Measurements from ENCODE around the gene CLDN7.
A peak's percentile ranks its signal among the peaks of the same experiment; 100 is the strongest.

The CLDN7 gene

GRCh38 chr17:7236808-7237207, 25.5 kb downstream of the CLDN7 start:
- no peak for DNase-seq (ENCODE audit: low spot score)

GRCh38 chr17:7235693-7236665, 26.3 kb downstream of the CLDN7 start:
- DNase-seq (ENCODE audit: low spot score): peak; percentile 20

- DNase-seq (ENCODE audit: low spot score): peak; percentile 94
These were observed 28.0 kb downstream of the CLDN7 start, which contains the start of gene DVL2 for GRCh38 chr17:7234083-7234951. DVL2 (minus strand) TSS chr17:7234517; CDS start chr17:7234262, 255 bp downstream.

- no peak for DNase-seq (ENCODE audit: low spot score)
These were observed 28.6 kb downstream of the CLDN7 start for GRCh38 chr17:7233701-7234082.

- DNase-seq (ENCODE audit: low spot score): no peak
These were observed 30.2 kb downstream of the CLDN7 start for GRCh38 chr17:7232114-7232513.

GRCh38 chr17:7229504-7229903, 32.8 kb downstream of the CLDN7 start:
- no peak for DNase-seq (ENCODE audit: low spot score)

GRCh38 chr17:7228920-7229319, 33.4 kb downstream of the CLDN7 start:
- DNase-seq (ENCODE audit: low spot score): no peak

GRCh38 chr17:7226721-7227710, 35.3 kb downstream of the CLDN7 start:
- DNase-seq (ENCODE audit: low spot score): no peak

GRCh38 chr17:7225711-7226331, 36.5 kb downstream of the CLDN7 start:
- no peak for DNase-seq (ENCODE audit: low spot score)

- DNase-seq (ENCODE audit: low spot score): no peak
These were observed 37.6 kb downstream of the CLDN7 start for GRCh38 chr17:7224661-7225111.

GRCh38 chr17:7224110-7224509, 38.2 kb downstream of the CLDN7 start:
- no peak for DNase-seq (ENCODE audit: low spot score)

GRCh38 chr17:7223375-7223774, 38.9 kb downstream of the CLDN7 start:
- DNase-seq (ENCODE audit: low spot score): no peak

- no peak for DNase-seq (ENCODE audit: low spot score)
These were observed 39.3 kb downstream of the CLDN7 start for GRCh38 chr17:7222972-7223292.

GRCh38 chr17:7222093-7222971, 39.9 kb downstream of the CLDN7 start:
- DNase-seq (ENCODE audit: low spot score): no peak

- no peak for DNase-seq (ENCODE audit: low spot score)
These were observed 40.8 kb downstream of the CLDN7 start for GRCh38 chr17:7221278-7222092.

- DNase-seq (ENCODE audit: low spot score): peak; percentile 65
These were observed 41.5 kb downstream of the CLDN7 start for GRCh38 chr17:7220593-7221277.

- DNase-seq (ENCODE audit: low spot score): peak; percentile 83
These were observed 42.3 kb downstream of the CLDN7 start, which contains the start of the genes ACADVL and DLG4 for GRCh38 chr17:7219812-7220592. ACADVL (plus strand) TSS chr17:7219938; CDS start chr17:7219985, 47 bp downstream. DLG4 (minus strand) TSS chr17:7219836.
